ENCODE data around the gene NOP56. TPM values are rescaled to one million over a fixed set of nuclear protein-coding genes. Genes with fewer than 3 reads are reported as not detected.

NOP56 gene
- total and polyA plus RNA-seq, 2 donors (not counting 1 experiment from before 2014, with no cell fraction given): 212 to 247 TPM

DNA sequence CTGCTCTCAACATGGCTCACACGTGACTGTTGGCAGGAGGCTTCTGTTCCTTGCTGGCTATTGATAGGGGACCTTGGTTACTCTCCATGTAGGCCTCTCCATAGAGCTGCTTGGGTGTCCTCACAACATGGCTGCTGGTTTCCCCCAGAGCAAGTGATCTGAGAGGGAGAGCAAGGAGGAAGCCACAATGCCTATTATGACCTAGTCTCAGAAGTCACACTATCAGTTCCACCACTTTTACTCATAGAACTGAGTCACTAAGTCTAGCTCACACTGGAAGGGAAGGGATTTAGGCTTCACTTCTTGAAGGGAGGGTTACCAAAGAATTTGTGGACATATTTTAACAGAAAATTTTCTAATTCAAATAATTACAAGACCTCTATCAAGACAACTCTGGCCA is 8.7 kb upstream of the NOP56 start:
- Histone ChIP-seq H3K4me3 (ENCODE audit: control extremely low read depth in 1 of 5, extremely low read depth in 1 of 5, insufficient read depth in 1 of 5, low read depth in 2 of 5, low read length in 4 of 5) (no peak overlapping the region), H3K4me1 (ENCODE audit: control insufficient read depth in 2 of 2, insufficient read depth in 2 of 2, low read length in 2 of 2) (no peaks in the 10 kb centered on the region), H3K9ac (ENCODE audit: low read length) (no peak overlapping the region), H3K36me3 (replicated peaks in 1 of 2; ENCODE audit: control extremely low read depth in 1 of 2, control insufficient read depth in 1 of 2, extremely low read depth in 1 of 2, insufficient read depth in 2 of 2, low read length in 1 of 2) (no peaks in the 10 kb centered on the region), H3K27me3 (replicated peaks in 1 of 4; ENCODE audit: control extremely low read depth in 1 of 4, control insufficient read depth in 3 of 4, insufficient read depth in 4 of 4, low read length in 3 of 4) (no peaks in the 10 kb centered on the region), H4K20me1 (ENCODE audit: control insufficient read depth, insufficient read depth, low read length, poor library complexity, severe bottlenecking) (no peaks in the 10 kb centered on the region), H3K9me3 (ENCODE audit: control extremely low read depth in 1 of 3, control insufficient read depth in 2 of 3, insufficient read depth in 1 of 3, low read length in 2 of 3) (peaks cover 0 to 2% (median 0%) of the 10 kb centered on the region in 3 donors), H3K79me2 (ENCODE audit: control insufficient read depth, insufficient read depth, low read length) (peaks cover 3% of the 10 kb centered on the region), H2AFZ (ENCODE audit: insufficient read depth, low read depth, low read length, poor library complexity, severe bottlenecking) (no peak overlapping the region), H3K27ac (ENCODE audit: low read length in 2 of 2) (no peak overlapping the region), H3K4me2 (replicated peaks; ENCODE audit: low read depth, low read length, poor library complexity, severe bottlenecking) (no peak overlapping the region)
- Mint-ChIP-seq H3K4me3 (no peak overlapping the region), H3K27me3 (no peaks in the 10 kb centered on the region), H3K9me3 (ENCODE audit: insufficient read depth) (no peaks in the 10 kb centered on the region), H3K4me1 (no peaks in the 10 kb centered on the region), H3K27ac (no peak overlapping the region)
- ATAC-seq (ENCODE audit: low read depth) (no peak), DNase-seq (no peak)
- WGBS (ENCODE audit: insufficient coverage): 90% methylated on average over 1 of the region's 1 CpG
- intact Hi-C loops (cut with micrococcal nuclease): no loop called here
- CTCF ChIA-PET: no interaction called here
- TF ChIP-seq EZH2 (IDR thresholded peaks at IDR 0.05; ENCODE audit: borderline replicate concordance, insufficient read depth, low read depth, low read length, poor library complexity, severe bottlenecking): no peak
- TF ChIP-seq, protein P1, sequence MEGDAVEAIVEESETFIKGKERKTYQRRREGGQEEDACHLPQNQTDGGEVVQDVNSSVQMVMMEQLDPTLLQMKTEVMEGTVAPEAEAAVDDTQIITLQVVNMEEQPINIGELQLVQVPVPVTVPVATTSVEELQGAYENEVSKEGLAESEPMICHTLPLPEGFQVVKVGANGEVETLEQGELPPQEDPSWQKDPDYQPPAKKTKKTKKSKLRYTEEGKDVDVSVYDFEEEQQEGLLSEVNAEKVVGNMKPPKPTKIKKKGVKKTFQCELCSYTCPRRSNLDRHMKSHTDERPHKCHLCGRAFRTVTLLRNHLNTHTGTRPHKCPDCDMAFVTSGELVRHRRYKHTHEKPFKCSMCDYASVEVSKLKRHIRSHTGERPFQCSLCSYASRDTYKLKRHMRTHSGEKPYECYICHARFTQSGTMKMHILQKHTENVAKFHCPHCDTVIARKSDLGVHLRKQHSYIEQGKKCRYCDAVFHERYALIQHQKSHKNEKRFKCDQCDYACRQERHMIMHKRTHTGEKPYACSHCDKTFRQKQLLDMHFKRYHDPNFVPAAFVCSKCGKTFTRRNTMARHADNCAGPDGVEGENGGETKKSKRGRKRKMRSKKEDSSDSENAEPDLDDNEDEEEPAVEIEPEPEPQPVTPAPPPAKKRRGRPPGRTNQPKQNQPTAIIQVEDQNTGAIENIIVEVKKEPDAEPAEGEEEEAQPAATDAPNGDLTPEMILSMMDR (IDR thresholded peaks at IDR 0.05): no peak
- POLR2A ChIA-PET: no interaction called here

DNA sequence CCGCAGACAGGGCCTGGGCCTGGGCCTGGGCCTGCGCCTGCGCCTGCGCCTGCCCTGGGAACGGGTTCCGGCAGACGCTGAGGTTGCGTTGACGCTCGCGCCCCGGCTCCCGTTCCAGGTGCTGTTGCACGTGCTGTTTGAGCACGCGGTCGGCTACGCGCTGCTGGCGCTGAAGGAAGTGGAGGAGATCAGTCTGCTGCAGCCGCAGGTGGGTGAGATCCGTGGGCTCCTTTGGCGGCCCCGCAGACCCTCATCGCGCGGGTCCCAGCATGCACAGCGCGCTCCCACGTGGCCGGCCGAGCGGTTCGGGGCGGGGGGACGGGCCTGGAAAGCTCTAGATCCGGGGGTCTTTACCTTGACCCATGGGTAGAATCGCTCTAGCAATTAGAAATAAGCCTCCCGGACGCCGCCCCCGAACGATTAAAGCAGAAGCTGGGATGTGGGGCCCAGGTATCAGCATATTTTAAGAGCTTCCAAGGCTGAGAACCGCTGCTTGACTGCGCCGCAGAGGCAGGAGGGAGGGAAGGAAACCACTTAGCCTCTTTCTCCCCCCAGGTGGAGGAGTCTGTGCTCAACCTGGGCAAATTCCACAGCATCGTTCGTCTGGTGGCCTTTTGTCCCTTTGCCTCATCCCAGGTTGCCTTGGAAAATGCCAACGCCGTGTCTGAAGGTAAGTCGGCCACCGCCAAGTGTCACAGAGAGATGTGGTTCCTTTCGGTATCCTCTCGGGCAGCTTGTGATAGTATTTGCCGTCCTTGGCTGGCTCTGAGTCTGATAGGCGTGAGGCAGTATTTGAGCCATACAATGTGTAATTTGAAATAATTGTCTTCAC is 508 bp downstream of the NOP56 start:
- peak overlapping the region; percentile 91 for H3K27ac Mint-ChIP-seq
- DNase-seq (no peak), ATAC-seq (ENCODE audit: low read depth) (peak; percentile 37)
- H3K27ac ChIP-seq (ENCODE audit: low read length in 2 of 2): peak overlapping the region; percentile 60 to 93
- no peaks in the 10 kb centered on the region for H3K9me3 Mint-ChIP-seq (ENCODE audit: insufficient read depth)
- H3K4me1 ChIP-seq (ENCODE audit: control insufficient read depth in 2 of 2, insufficient read depth in 2 of 2, low read length in 2 of 2): peaks cover 19 to 20% of the 10 kb centered on the region in 2 donors
- intact Hi-C loops (cut with micrococcal nuclease): loop anchor here (1.0 to 2.0 kb wide), 7 partner anchors 11 to 392 kb away; partner anchors contain the start of genes IDH3B, PCED1A, SNRPB and VPS16
- POLR2A ChIA-PET: interaction anchor here (0.9 to 4.8 kb wide), 7 partner anchors 11 to 550 kb away, joined by 3 to 57 read pairs (median 4); partner anchors contain the start of genes IDH3B, MRPS26 and ZNF343
- H3K9ac ChIP-seq (ENCODE audit: low read length): peak overlapping the region; percentile 88
- H3K4me3 ChIP-seq (ENCODE audit: control extremely low read depth in 1 of 5, extremely low read depth in 1 of 5, insufficient read depth in 1 of 5, low read depth in 2 of 5, low read length in 4 of 5): peak overlapping the region; percentile 81 to 86 (median 85)
- peak overlapping the region; percentile 93 for H2AFZ ChIP-seq (ENCODE audit: insufficient read depth, low read depth, low read length, poor library complexity, severe bottlenecking)
- peaks cover 28% of the 10 kb centered on the region for H3K79me2 ChIP-seq (ENCODE audit: control insufficient read depth, insufficient read depth, low read length)
- H4K20me1 ChIP-seq (ENCODE audit: control insufficient read depth, insufficient read depth, low read length, poor library complexity, severe bottlenecking): peaks cover 42% of the 10 kb centered on the region
- H3K27me3 Mint-ChIP-seq: no peaks in the 10 kb centered on the region
- peak overlapping the region; percentile 94 for H3K4me2 ChIP-seq (replicated peaks; ENCODE audit: low read depth, low read length, poor library complexity, severe bottlenecking)
- TF ChIP-seq, protein P1 (IDR thresholded peaks at IDR 0.05): no peak
- no peak for TF ChIP-seq EZH2 (IDR thresholded peaks at IDR 0.05; ENCODE audit: borderline replicate concordance, insufficient read depth, low read depth, low read length, poor library complexity, severe bottlenecking)
- peaks cover 4 to 41% of the 10 kb centered on the region in 2 experiments for H3K36me3 ChIP-seq (replicated peaks in 1 of 2; ENCODE audit: control extremely low read depth in 1 of 2, control insufficient read depth in 1 of 2, extremely low read depth in 1 of 2, insufficient read depth in 2 of 2, low read length in 1 of 2)
- CTCF ChIA-PET: interaction anchor here (1.1 to 3.9 kb wide), 5 partner anchors 11 to 201 kb away, joined by 3 to 22 read pairs (median 7); partner anchors contain the start of gene IDH3B
- H3K4me1 Mint-ChIP-seq: peaks cover 25% of the 10 kb centered on the region
- H3K27me3 ChIP-seq (replicated peaks in 1 of 4; ENCODE audit: control extremely low read depth in 1 of 4, control insufficient read depth in 3 of 4, insufficient read depth in 4 of 4, low read length in 3 of 4): no peaks in the 10 kb centered on the region
- peak overlapping the region; percentile 91 for H3K4me3 Mint-ChIP-seq
- H3K9me3 ChIP-seq (ENCODE audit: control extremely low read depth in 1 of 3, control insufficient read depth in 2 of 3, insufficient read depth in 1 of 3, low read length in 2 of 3): no peaks in the 10 kb centered on the region
- 1% methylated on average over 53 of the region's 56 CpGs for WGBS (ENCODE audit: insufficient coverage)

Measured in B cell (primary cell).